Right kidney (tissue), 1 donor: Measurements from ENCODE around the gene VRK3.
"Not testable (repeated sequence)": the region's sequence is repeated elsewhere in the genome, so short reads cannot be mapped to it uniquely, and the experiment has no call there.

Source experiments
- DNase-seq: peaks from one replicate; pipeline ENCODE4 v3.0.0-alpha.2; 2016

VRK3 gene

GRCh38 chr19:49957262-49957915 lies 67.8 kb downstream of the VRK3 start:
- no peak for DNase-seq

GRCh38 chr19:49956115-49956495 lies 69.1 kb downstream of the VRK3 start:
- DNase-seq, result no peak

GRCh38 chr19:49954933-49955332 lies 70.2 kb downstream of the VRK3 start:
- DNase-seq, result peak; percentile 29

GRCh38 chr19:49954092-49954829 lies 70.9 kb downstream of the VRK3 start:
- peak; percentile 54 for DNase-seq

GRCh38 chr19:49953416-49953815 lies 71.8 kb downstream of the VRK3 start:
- DNase-seq, result no peak

- no peak for DNase-seq
Observed at GRCh38 chr19:49952906-49953305, 72.3 kb downstream of the VRK3 start.

- no peak for DNase-seq
Observed at GRCh38 chr19:49952479-49952836, 72.7 kb downstream of the VRK3 start.

GRCh38 chr19:49951806-49952478 lies 73.2 kb downstream of the VRK3 start:
- DNase-seq, result no peak

GRCh38 chr19:49950956-49951526 lies 74.1 kb downstream of the VRK3 start:
- DNase-seq, result no peak

GRCh38 chr19:49950590-49950948 lies 74.6 kb downstream of the VRK3 start:
- no peak for DNase-seq

GRCh38 chr19:49949742-49950589 lies 75.2 kb downstream of the VRK3 start:
- DNase-seq, result no peak

- no peak for DNase-seq
Observed at GRCh38 chr19:49946415-49946814, 78.8 kb downstream of the VRK3 start.

GRCh38 chr19:49944567-49944966 lies 80.6 kb downstream of the VRK3 start:
- DNase-seq, result not testable (repeated sequence)

- DNase-seq, result no peak
Observed at GRCh38 chr19:49940482-49940791, 84.7 kb downstream of the VRK3 start.

GRCh38 chr19:49939721-49940481 lies 85.3 kb downstream of the VRK3 start:
- DNase-seq, result no peak

GRCh38 chr19:49938662-49939061 lies 86.5 kb downstream of the VRK3 start:
- no peak for DNase-seq

- DNase-seq, result peak; percentile 70
Observed at GRCh38 chr19:49937750-49938381, 87.3 kb downstream of the VRK3 start.

GRCh38 chr19:49936549-49936948 lies 88.6 kb downstream of the VRK3 start:
- DNase-seq, result no peak

- DNase-seq, result no peak
Observed at GRCh38 chr19:49933643-49934042, 91.5 kb downstream of the VRK3 start.

GRCh38 chr19:49932731-49933131 lies 92.4 kb downstream of the VRK3 start:
- DNase-seq, result no peak

GRCh38 chr19:49932041-49932451 lies 93.1 kb downstream of the VRK3 start:
- no peak for DNase-seq
